ENCODE data around the gene ANKRD11.
"Not testable (repeated sequence)": the region's sequence is repeated elsewhere in the genome, so short reads cannot be mapped to it uniquely, and the experiment has no call there.

The ANKRD11 gene

GRCh38 chr16:89363621-89364393 lies 126.6 kb downstream of the ANKRD11 start:
- Histone ChIP-seq H3K9me3 (ENCODE audit: control insufficient read depth, low read length) (no peaks in the 10 kb centered on the region), H3K27ac (ENCODE audit: insufficient read depth, low read length, poor library complexity, severe bottlenecking) (peak overlapping the region; percentile 4), H3K4me3 (ENCODE audit: insufficient read depth, low read depth, low read length, poor library complexity, severe bottlenecking) (peak overlapping the region; percentile 1), H3K36me3 (ENCODE audit: control insufficient read depth, insufficient read depth, low read length) (no peaks in the 10 kb centered on the region), H3K27me3 (replicated peaks; ENCODE audit: control insufficient read depth, insufficient read depth, low read length, poor library complexity, severe bottlenecking) (no peaks in the 10 kb centered on the region), H3K4me1 (ENCODE audit: control insufficient read depth, insufficient read depth, low read length, poor library complexity, severe bottlenecking) (peaks cover 58% of the 10 kb centered on the region)
- DNase-seq: peak; percentile 34 to 57 (median 45)

- not testable (repeated sequence) for H3K9me3 ChIP-seq (ENCODE audit: control insufficient read depth, low read length); H3K4me3 ChIP-seq (ENCODE audit: insufficient read depth, low read depth, low read length, poor library complexity, severe bottlenecking); DNase-seq; H3K27me3 ChIP-seq (replicated peaks; ENCODE audit: control insufficient read depth, insufficient read depth, low read length, poor library complexity, severe bottlenecking); H3K36me3 ChIP-seq (ENCODE audit: control insufficient read depth, insufficient read depth, low read length)
- Histone ChIP-seq H3K27ac (ENCODE audit: insufficient read depth, low read length, poor library complexity, severe bottlenecking) (peak overlapping the region; percentile 66), H3K4me1 (ENCODE audit: control insufficient read depth, insufficient read depth, low read length, poor library complexity, severe bottlenecking) (peaks cover 66% of the 10 kb centered on the region)
These were observed 127.7 kb downstream of the ANKRD11 start for GRCh38 chr16:89362540-89363223.

- H3K27me3 ChIP-seq (replicated peaks; ENCODE audit: control insufficient read depth, insufficient read depth, low read length, poor library complexity, severe bottlenecking): no peaks in the 10 kb centered on the region
- no peaks in the 10 kb centered on the region for H3K9me3 ChIP-seq (ENCODE audit: control insufficient read depth, low read length)
- no peak overlapping the region for H3K4me3 ChIP-seq (ENCODE audit: insufficient read depth, low read depth, low read length, poor library complexity, severe bottlenecking)
- peak overlapping the region; percentile 66 for H3K27ac ChIP-seq (ENCODE audit: insufficient read depth, low read length, poor library complexity, severe bottlenecking)
- DNase-seq: no peak
- no peaks in the 10 kb centered on the region for H3K36me3 ChIP-seq (ENCODE audit: control insufficient read depth, insufficient read depth, low read length)
- peaks cover 74% of the 10 kb centered on the region for H3K4me1 ChIP-seq (ENCODE audit: control insufficient read depth, insufficient read depth, low read length, poor library complexity, severe bottlenecking)
These were observed 128.4 kb downstream of the ANKRD11 start for GRCh38 chr16:89361751-89362539.

- peaks cover 77% of the 10 kb centered on the region for H3K4me1 ChIP-seq (ENCODE audit: control insufficient read depth, insufficient read depth, low read length, poor library complexity, severe bottlenecking)
- H3K9me3 ChIP-seq (ENCODE audit: control insufficient read depth, low read length): no peaks in the 10 kb centered on the region
- peak overlapping the region; percentile 66 for H3K27ac ChIP-seq (ENCODE audit: insufficient read depth, low read length, poor library complexity, severe bottlenecking)
These were observed 129.5 kb downstream of the ANKRD11 start for GRCh38 chr16:89360760-89361435.

GRCh38 chr16:89359264-89360147 lies 130.9 kb downstream of the ANKRD11 start:
- Histone ChIP-seq H3K9me3 (ENCODE audit: control insufficient read depth, low read length) (no peaks in the 10 kb centered on the region), H3K4me1 (ENCODE audit: control insufficient read depth, insufficient read depth, low read length, poor library complexity, severe bottlenecking) (peaks cover 74% of the 10 kb centered on the region), H3K27ac (ENCODE audit: insufficient read depth, low read length, poor library complexity, severe bottlenecking) (peak overlapping the region; percentile 37), H3K4me3 (ENCODE audit: insufficient read depth, low read depth, low read length, poor library complexity, severe bottlenecking) (no peak overlapping the region), H3K36me3 (ENCODE audit: control insufficient read depth, insufficient read depth, low read length) (no peaks in the 10 kb centered on the region), H3K27me3 (replicated peaks; ENCODE audit: control insufficient read depth, insufficient read depth, low read length, poor library complexity, severe bottlenecking) (no peaks in the 10 kb centered on the region)
- no peak for DNase-seq

More at GRCh38 chr16:89360760-89361435, 129.5 kb downstream of the ANKRD11 start:
- H3K4me3 ChIP-seq (ENCODE audit: insufficient read depth, low read depth, low read length, poor library complexity, severe bottlenecking): peak overlapping the region; percentile 18
- no peaks in the 10 kb centered on the region for H3K27me3 ChIP-seq (replicated peaks; ENCODE audit: control insufficient read depth, insufficient read depth, low read length, poor library complexity, severe bottlenecking)
- DNase-seq: peak; percentile 52 to 71 (median 61)
- no peaks in the 10 kb centered on the region for H3K36me3 ChIP-seq (ENCODE audit: control insufficient read depth, insufficient read depth, low read length)

GRCh38 chr16:89358030-89359005 lies 132.0 kb downstream of the ANKRD11 start:
- peaks cover 72% of the 10 kb centered on the region for H3K4me1 ChIP-seq (ENCODE audit: control insufficient read depth, insufficient read depth, low read length, poor library complexity, severe bottlenecking)
- H3K4me3 ChIP-seq (ENCODE audit: insufficient read depth, low read depth, low read length, poor library complexity, severe bottlenecking): no peak overlapping the region
- H3K36me3 ChIP-seq (ENCODE audit: control insufficient read depth, insufficient read depth, low read length): no peaks in the 10 kb centered on the region
- H3K9me3 ChIP-seq (ENCODE audit: control insufficient read depth, low read length): no peaks in the 10 kb centered on the region
- peak overlapping the region; percentile 38 for H3K27ac ChIP-seq (ENCODE audit: insufficient read depth, low read length, poor library complexity, severe bottlenecking)
- DNase-seq: peak; percentile 26 to 39 (median 30)
- no peaks in the 10 kb centered on the region for H3K27me3 ChIP-seq (replicated peaks; ENCODE audit: control insufficient read depth, insufficient read depth, low read length, poor library complexity, severe bottlenecking)

- peak overlapping the region; percentile 38 for H3K27ac ChIP-seq (ENCODE audit: insufficient read depth, low read length, poor library complexity, severe bottlenecking)
- H3K27me3 ChIP-seq (replicated peaks; ENCODE audit: control insufficient read depth, insufficient read depth, low read length, poor library complexity, severe bottlenecking): no peaks in the 10 kb centered on the region
- H3K36me3 ChIP-seq (ENCODE audit: control insufficient read depth, insufficient read depth, low read length): no peaks in the 10 kb centered on the region
- peaks cover 69% of the 10 kb centered on the region for H3K4me1 ChIP-seq (ENCODE audit: control insufficient read depth, insufficient read depth, low read length, poor library complexity, severe bottlenecking)
- no peaks in the 10 kb centered on the region for H3K9me3 ChIP-seq (ENCODE audit: control insufficient read depth, low read length)
- no peak overlapping the region for H3K4me3 ChIP-seq (ENCODE audit: insufficient read depth, low read depth, low read length, poor library complexity, severe bottlenecking)
- DNase-seq: no peak
These were observed 133.1 kb downstream of the ANKRD11 start for GRCh38 chr16:89357055-89357816.

GRCh38 chr16:89355686-89356085 lies 134.7 kb downstream of the ANKRD11 start:
- Histone ChIP-seq H3K4me3 (ENCODE audit: insufficient read depth, low read depth, low read length, poor library complexity, severe bottlenecking) (no peak overlapping the region), H3K36me3 (ENCODE audit: control insufficient read depth, insufficient read depth, low read length) (peaks cover 5% of the 10 kb centered on the region), H3K4me1 (ENCODE audit: control insufficient read depth, insufficient read depth, low read length, poor library complexity, severe bottlenecking) (peaks cover 54% of the 10 kb centered on the region), H3K27me3 (replicated peaks; ENCODE audit: control insufficient read depth, insufficient read depth, low read length, poor library complexity, severe bottlenecking) (no peaks in the 10 kb centered on the region), H3K9me3 (ENCODE audit: control insufficient read depth, low read length) (no peaks in the 10 kb centered on the region), H3K27ac (ENCODE audit: insufficient read depth, low read length, poor library complexity, severe bottlenecking) (no peak overlapping the region)
- no peak for DNase-seq

Measured in effector memory CD4-positive, alpha-beta T cell (primary cell).